GM12892 (cell line): Measurements from ENCODE around the gene MALRD1.
"Not testable (repeated sequence)": the region's sequence is repeated elsewhere in the genome, so short reads cannot be mapped to it uniquely, and the experiment has no call there.

Experiments used
- DNase-seq: peaks from one replicate; pipeline ENCODE4 v3.0.0; 2011; ENCODE audit not compliant: insufficient read length
- FAIRE-seq: peaks from 2 replicates; lab custom pipeline; 2011; peaks lifted over from hg19 to GRCh38; lab: Jason Lieb, UNC
- POLR2A ChIP-seq: IDR thresholded peaks from 2 replicates; pipeline ENCODE4 v1.6.1; 2011; ENCODE audit warnings: low read depth, low read length, control low read depth
- POLR2AphosphoS5 ChIP-seq: IDR thresholded peaks from 2 replicates; pipeline ENCODE4 v1.6.1; 2011; ENCODE audit warnings: low read depth, low read length, control low read depth
- TAF1 ChIP-seq: IDR thresholded peaks from 2 replicates; pipeline ENCODE4 v1.6.1; 2011; ENCODE audit warnings: low read depth, mild to moderate bottlenecking, control low read depth, low read length, borderline replicate concordance

The MALRD1 gene

GRCh38 chr10:19749185-19749729 lies 700.7 kb downstream of the MALRD1 start:
- no peak for TF ChIP-seq POLR2A
- TF ChIP-seq POLR2AphosphoS5, result no peak
- TF ChIP-seq TAF1, result no peak
- no peak for FAIRE-seq
- no peak for DNase-seq

GRCh38 chr10:19750972-19751371 lies 702.4 kb downstream of the MALRD1 start:
- DNase-seq, result no peak
- no peak for TF ChIP-seq POLR2AphosphoS5
- no peak for TF ChIP-seq POLR2A
- TF ChIP-seq TAF1, result no peak
- no peak for FAIRE-seq

- no peak for DNase-seq
- no peak for TF ChIP-seq POLR2AphosphoS5
- no peak for TF ChIP-seq TAF1
- no peak for TF ChIP-seq POLR2A
- FAIRE-seq, result no peak
These were observed 708.3 kb downstream of the MALRD1 start for GRCh38 chr10:19756919-19757318.

- no peak for TF ChIP-seq POLR2AphosphoS5
- no peak for TF ChIP-seq POLR2A
- no peak for TF ChIP-seq TAF1
- no peak for DNase-seq
- no peak for FAIRE-seq
These were observed 713.4 kb downstream of the MALRD1 start for GRCh38 chr10:19762026-19762425.

GRCh38 chr10:19764111-19764510 lies 715.5 kb downstream of the MALRD1 start:
- no peak for DNase-seq
- no peak for FAIRE-seq
- TF ChIP-seq TAF1 (no peak), POLR2AphosphoS5 (no peak), POLR2A (no peak)

GRCh38 chr10:19767876-19768275 lies 719.3 kb downstream of the MALRD1 start:
- TF ChIP-seq POLR2AphosphoS5, result no peak
- TF ChIP-seq POLR2A, result no peak
- TF ChIP-seq TAF1, result no peak
- FAIRE-seq (no peak), DNase-seq (no peak)

GRCh38 chr10:19769826-19770225 lies 721.2 kb downstream of the MALRD1 start:
- not testable (repeated sequence) for FAIRE-seq, DNase-seq

- no peak for FAIRE-seq
- no peak for DNase-seq
- TF ChIP-seq TAF1 (no peak), POLR2AphosphoS5 (no peak), POLR2A (no peak)
These were observed 724.4 kb downstream of the MALRD1 start for GRCh38 chr10:19772972-19773371.

GRCh38 chr10:19775296-19775695 lies 726.7 kb downstream of the MALRD1 start:
- TF ChIP-seq POLR2AphosphoS5, result no peak
- TF ChIP-seq POLR2A, result no peak
- no peak for TF ChIP-seq TAF1
- DNase-seq (no peak), FAIRE-seq (no peak)

- DNase-seq (no peak), FAIRE-seq (no peak)
- no peak for TF ChIP-seq TAF1
- no peak for TF ChIP-seq POLR2A
- TF ChIP-seq POLR2AphosphoS5, result no peak
These were observed 729.2 kb downstream of the MALRD1 start for GRCh38 chr10:19777806-19778205.

- FAIRE-seq (no peak), DNase-seq (no peak)
- TF ChIP-seq POLR2A (no peak), TAF1 (no peak), POLR2AphosphoS5 (no peak)
These were observed 730.4 kb downstream of the MALRD1 start for GRCh38 chr10:19778996-19779395.

GRCh38 chr10:19782430-19783089 lies 734.0 kb downstream of the MALRD1 start:
- FAIRE-seq (no peak), DNase-seq (no peak)
- TF ChIP-seq TAF1 (no peak), POLR2A (no peak), POLR2AphosphoS5 (no peak)
